HUES48 (cell line): ENCODE data around the gene RNF11.

Experiments used
- H3K27ac ChIP-seq: one replicate; pipeline ENCODE4 v1.7.0; 2013; ENCODE audit warnings: low read depth, low read length, inconsistent platforms
- H3K27me3 ChIP-seq: 2 replicates; pipeline ENCODE4 v1.6.1; 2013; ENCODE audit warnings: mild to moderate bottlenecking, low read length; ENCODE audit not compliant: control insufficient read depth, insufficient read depth
- H3K36me3 ChIP-seq: 2 replicates; pipeline ENCODE4 v1.6.1; 2013; ENCODE audit warnings: low read length; ENCODE audit not compliant: control insufficient read depth, insufficient read depth
- H3K4me1 ChIP-seq: 2 replicates; pipeline ENCODE4 v1.6.1; 2013; ENCODE audit warnings: mild to moderate bottlenecking, low read length; ENCODE audit not compliant: control insufficient read depth, insufficient read depth
- H3K4me3 ChIP-seq: 2 replicates; pipeline ENCODE4 v1.5.1; 2013; ENCODE audit warnings: mild to moderate bottlenecking, low read depth, low read length
- H3K9ac ChIP-seq: 2 replicates; pipeline ENCODE4 v1.6.1; 2013; ENCODE audit warnings: mild to moderate bottlenecking, low read depth, low read length, moderate library complexity
- H3K9me3 ChIP-seq: 2 replicates; pipeline ENCODE4 v1.6.1; 2013; ENCODE audit warnings: low read length; ENCODE audit not compliant: control insufficient read depth, insufficient read depth

The RNF11 gene

GRCh38 chr1:51314974-51315373, 78.9 kb downstream of the RNF11 start:
- Histone ChIP-seq H3K9me3 (no peaks in the 10 kb centered on the region), H3K36me3 (no peaks in the 10 kb centered on the region), H3K9ac (no peak overlapping the region), H3K4me1 (no peaks in the 10 kb centered on the region), H3K27ac (no peak overlapping the region), H3K27me3 (no peaks in the 10 kb centered on the region), H3K4me3 (no peak overlapping the region)

- no peaks in the 10 kb centered on the region for H3K36me3 ChIP-seq
- H3K4me3 ChIP-seq, result no peak overlapping the region
- no peak overlapping the region for H3K27ac ChIP-seq
- H3K27me3 ChIP-seq, result no peaks in the 10 kb centered on the region
- H3K4me1 ChIP-seq, result no peaks in the 10 kb centered on the region
- no peaks in the 10 kb centered on the region for H3K9me3 ChIP-seq
- no peak overlapping the region for H3K9ac ChIP-seq
Observed at GRCh38 chr1:51316113-51316845, 80.2 kb downstream of the RNF11 start.

- Histone ChIP-seq H3K4me1 (no peaks in the 10 kb centered on the region), H3K36me3 (no peaks in the 10 kb centered on the region), H3K4me3 (no peak overlapping the region), H3K9ac (no peak overlapping the region), H3K9me3 (no peaks in the 10 kb centered on the region), H3K27me3 (no peaks in the 10 kb centered on the region), H3K27ac (no peak overlapping the region)
Observed at GRCh38 chr1:51316846-51317120, 80.7 kb downstream of the RNF11 start.

GRCh38 chr1:51317798-51318197, 81.7 kb downstream of the RNF11 start:
- H3K36me3 ChIP-seq, result no peaks in the 10 kb centered on the region
- no peaks in the 10 kb centered on the region for H3K4me1 ChIP-seq
- H3K27me3 ChIP-seq, result no peaks in the 10 kb centered on the region
- no peak overlapping the region for H3K27ac ChIP-seq
- H3K4me3 ChIP-seq, result no peak overlapping the region
- H3K9me3 ChIP-seq, result no peaks in the 10 kb centered on the region
- no peak overlapping the region for H3K9ac ChIP-seq

GRCh38 chr1:51320967-51321923, 85.2 kb downstream of the RNF11 start:
- no peak overlapping the region for H3K9ac ChIP-seq
- no peak overlapping the region for H3K4me3 ChIP-seq
- H3K4me1 ChIP-seq, result no peaks in the 10 kb centered on the region
- no peaks in the 10 kb centered on the region for H3K27me3 ChIP-seq
- H3K9me3 ChIP-seq, result no peaks in the 10 kb centered on the region
- no peaks in the 10 kb centered on the region for H3K36me3 ChIP-seq
- no peak overlapping the region for H3K27ac ChIP-seq

GRCh38 chr1:51321924-51322280, 85.8 kb downstream of the RNF11 start:
- no peak overlapping the region for H3K4me3 ChIP-seq
- H3K36me3 ChIP-seq, result no peaks in the 10 kb centered on the region
- H3K9me3 ChIP-seq, result no peaks in the 10 kb centered on the region
- H3K27me3 ChIP-seq, result no peaks in the 10 kb centered on the region
- H3K9ac ChIP-seq, result no peak overlapping the region
- no peak overlapping the region for H3K27ac ChIP-seq
- H3K4me1 ChIP-seq, result no peaks in the 10 kb centered on the region

GRCh38 chr1:51322417-51323101, 86.5 kb downstream of the RNF11 start:
- Histone ChIP-seq H3K4me3 (no peak overlapping the region), H3K27me3 (no peaks in the 10 kb centered on the region), H3K4me1 (no peaks in the 10 kb centered on the region), H3K9me3 (no peaks in the 10 kb centered on the region), H3K27ac (no peak overlapping the region), H3K36me3 (no peaks in the 10 kb centered on the region), H3K9ac (no peak overlapping the region)
